IMR-90 (cell line): ENCODE results near the gene BAIAP2L1. TPM values are rescaled to one million over a fixed set of nuclear protein-coding genes. Genes with fewer than 3 reads are reported as not detected.
"Not testable (repeated sequence)": the region's sequence is repeated elsewhere in the genome, so short reads cannot be mapped to it uniquely, and the experiment has no call there.

Experiments used
- ATAC-seq: fragments of 200-7000 bp; cut with Tn5 transposase; 2 replicates; pipeline ENCODE4 v1.9.1; 2020; ENCODE audit warnings: low read depth, mild to moderate bottlenecking, moderate library complexity
- BruUV-seq: library from RNA; stranded (reverse); fragments of 400-500 nt; replicated peaks from 2 replicates; lab custom pipeline; 2021; lab: Mats Ljungman, UMichigan
- CTCF ChIA-PET: fragments of 300-600 bp; formaldehyde crosslinking; extraction: SDS; loops from one replicate; lab custom pipeline; 2021; ENCODE audit warnings: antibody characterized with exemption; lab: Yijun Ruan, JAX
- POLR2A ChIA-PET: fragments of 300-600 bp; sonication (Branson Sonifier 250); formaldehyde crosslinking; loops from one replicate; lab custom pipeline; 2022; ENCODE audit warnings: antibody characterized with exemption; ENCODE audit not compliant: unreplicated experiment; lab: Charles Lee
- DNase-seq: peaks from one replicate; pipeline ENCODE4 v3.0.0; 2013
- H2AFZ ChIP-seq: replicated peaks from 2 replicates; pipeline ENCODE3; 2013; ENCODE audit warnings: low read length, mild to moderate bottlenecking; ENCODE audit not compliant: poor library complexity
- H2AK5ac ChIP-seq: 2 replicates; pipeline ENCODE4 v1.6.1; 2013; ENCODE audit warnings: low read depth, low read length, inconsistent platforms
- H2AK9ac ChIP-seq: replicated peaks from 2 replicates; pipeline ENCODE3; 2013; ENCODE audit warnings: mild to moderate bottlenecking, low read depth, low read length, moderate library complexity; ENCODE audit not compliant: poor library complexity
- H2BK120ac ChIP-seq: 2 replicates; pipeline ENCODE4 v1.6.1; 2013; ENCODE audit warnings: low read depth, low read length, inconsistent platforms
- H2BK15ac ChIP-seq: 3 replicates; pipeline ENCODE4 v1.6.1; 2013; ENCODE audit warnings: low read depth, low read length, inconsistent platforms
- H2BK20ac ChIP-seq: 2 replicates; pipeline ENCODE4 v1.6.1; 2013; ENCODE audit warnings: low read depth, mild to moderate bottlenecking, inconsistent platforms, low read length, moderate library complexity
- H2BK5ac ChIP-seq: 2 replicates; pipeline ENCODE4 v1.6.1; 2013; ENCODE audit warnings: mild to moderate bottlenecking, low read depth, low read length, inconsistent platforms; ENCODE audit not compliant: poor library complexity, severe bottlenecking
- H3K14ac ChIP-seq: replicated peaks from 2 replicates; pipeline ENCODE4 v1.6.1; 2013; ENCODE audit warnings: low read depth, low read length, inconsistent platforms
- H3K18ac ChIP-seq: 2 replicates; pipeline ENCODE4 v1.6.1; 2013; ENCODE audit warnings: low read depth, low read length, control low read depth
- H3K23ac ChIP-seq: 2 replicates; pipeline ENCODE4 v1.6.1; 2013; ENCODE audit warnings: low read depth, low read length, inconsistent platforms
- H3K27ac ChIP-seq: 2 replicates; pipeline ENCODE4 v1.5.1; 2013; ENCODE audit warnings: mild to moderate bottlenecking, control low read depth, low read length; ENCODE audit not compliant: insufficient read depth
- H3K27me3 ChIP-seq: 2 replicates; pipeline ENCODE4 v1.6.1; 2013; ENCODE audit warnings: low read length; ENCODE audit not compliant: control insufficient read depth, insufficient read depth
- H3K36me3 ChIP-seq: 2 replicates; pipeline ENCODE4 v1.6.1; 2013; ENCODE audit warnings: low read length, mixed read lengths; ENCODE audit not compliant: control insufficient read depth, insufficient read depth
- H3K4ac ChIP-seq: 2 replicates; pipeline ENCODE4 v1.6.1; 2013; ENCODE audit warnings: low read depth, low read length, inconsistent platforms
- H3K4me1 ChIP-seq: 2 replicates; pipeline ENCODE4 v1.6.1; 2013; ENCODE audit warnings: low read length, mixed read lengths; ENCODE audit not compliant: control insufficient read depth, insufficient read depth
- H3K4me2 ChIP-seq: 2 replicates; pipeline ENCODE4 v1.6.1; 2013; ENCODE audit warnings: low read depth, mild to moderate bottlenecking, control low read depth, low read length, moderate library complexity
- H3K4me3 ChIP-seq: 2 replicates; pipeline ENCODE4 v1.5.1; 2013; ENCODE audit warnings: low read depth, mild to moderate bottlenecking, control low read depth, low read length, moderate library complexity; ENCODE audit not compliant: insufficient read depth
- H3K56ac ChIP-seq: 2 replicates; pipeline ENCODE4 v1.6.1; 2013; ENCODE audit warnings: low read length, inconsistent platforms; ENCODE audit not compliant: insufficient read depth; ENCODE audit errors: extremely low read depth
- H3K79me1 ChIP-seq, 2 experiments: 2 replicates each; pipeline ENCODE4 v1.6.1; 2013; ENCODE audit warnings: low read length in 2 of 2, inconsistent platforms in 1 of 2, low read depth in 1 of 2
- H3K9ac ChIP-seq: 2 replicates; pipeline ENCODE4 v1.6.1; 2013; ENCODE audit warnings: low read depth, low read length, control low read depth
- H3K9me1 ChIP-seq: 2 replicates; pipeline ENCODE4 v1.6.1; 2013; ENCODE audit warnings: low read length, inconsistent platforms; ENCODE audit not compliant: insufficient read depth
- H3K9me3 ChIP-seq: 2 replicates; pipeline ENCODE4 v1.6.1; 2013; ENCODE audit warnings: low read length; ENCODE audit not compliant: control insufficient read depth, insufficient read depth
- H4K20me1 ChIP-seq: 2 replicates; pipeline ENCODE4 v1.6.1; 2013; ENCODE audit warnings: low read length, inconsistent platforms; ENCODE audit not compliant: insufficient read depth
- H4K5ac ChIP-seq: 2 replicates; pipeline ENCODE4 v1.6.1; 2013; ENCODE audit warnings: mild to moderate bottlenecking, low read depth, low read length, control low read depth
- H4K8ac ChIP-seq, 2 experiments: 2 replicates each; pipeline ENCODE4 v1.6.1; 2013; ENCODE audit warnings: low read depth in 2 of 2, low read length in 2 of 2, control low read depth in 1 of 2, inconsistent platforms in 1 of 2
- H4K91ac ChIP-seq: 2 replicates; pipeline ENCODE4 v1.6.1; 2013; ENCODE audit warnings: low read depth, low read length, inconsistent platforms; ENCODE audit not compliant: insufficient read depth
- BHLHE40 ChIP-seq: fragments of 150-350 bp; IDR thresholded peaks from 2 replicates; pipeline ENCODE4 v1.6.1; 2016; ENCODE audit warnings: mild to moderate bottlenecking, low read depth, low read length
- CEBPB ChIP-seq: IDR thresholded peaks from 2 replicates; pipeline ENCODE4 v1.6.1; 2012; ENCODE audit warnings: low read depth, low read length, improper control_type of control experiment
- CHD1 ChIP-seq: IDR thresholded peaks from 2 replicates; pipeline ENCODE4 v1.6.1; 2012; ENCODE audit warnings: low read depth, low read length, improper control_type of control experiment
- FOS ChIP-seq: fragments of 150-350 bp; IDR thresholded peaks from 2 replicates; pipeline ENCODE4 v1.6.1; 2016; ENCODE audit warnings: low read depth, low read length
- MAFK ChIP-seq: IDR thresholded peaks from 2 replicates; pipeline ENCODE4 v1.6.1; 2012; ENCODE audit warnings: low read depth, low read length, improper control_type of control experiment
- MAZ ChIP-seq: IDR thresholded peaks from 2 replicates; pipeline ENCODE4 v1.6.1; 2012; ENCODE audit warnings: low read depth, mild to moderate bottlenecking, low read length, improper control_type of control experiment, moderate library complexity, borderline replicate concordance
- NFE2L2 ChIP-seq: fragments of 150-350 bp; IDR thresholded peaks from 2 replicates; pipeline ENCODE4 v1.6.1; 2016; ENCODE audit warnings: low read depth, mild to moderate bottlenecking, low read length
- POLR2A ChIP-seq: IDR thresholded peaks from 2 replicates; pipeline ENCODE4 v1.6.1; 2012; ENCODE audit warnings: mild to moderate bottlenecking, low read depth, low read length
- RCOR1 ChIP-seq: IDR thresholded peaks from 2 replicates; pipeline ENCODE4 v1.6.1; 2012; ENCODE audit warnings: mild to moderate bottlenecking, low read length, improper control_type of control experiment; ENCODE audit not compliant: insufficient replicate concordance
- RFX5 ChIP-seq: IDR thresholded peaks from 2 replicates; pipeline ENCODE4 v1.8.0; 2012; ENCODE audit warnings: low read depth, mild to moderate bottlenecking, low read length, moderate library complexity
- WGBS, 2 experiments: methylation state at CpG; one replicate each; pipeline versions ENCODE4 v1.1.5 to v1.1.7; 2013; ENCODE audit warnings: missing lambda C conversion rate in 2 of 2; ENCODE audit not compliant: insufficient read length in 1 of 2; ENCODE audit errors: extremely low coverage in 2 of 2; 5-methylcytosine and 5-hydroxymethylcytosine counted together
- dilution Hi-C: fragments of 300-500 bp; cut with HindIII; formaldehyde crosslinking; loops from one replicate; pipeline ENCODE4 v1.14.3; 2018; ENCODE audit warnings: low sequenced_read_pairs; ENCODE audit not compliant: unreplicated experiment
- in situ Hi-C: fragments of 300-500 bp; cut with MboI; formaldehyde crosslinking; loops from 3 replicates; pipeline ENCODE4 v1.14.3; 2019; ENCODE audit warnings: low sequenced_read_pairs, inconsistent platforms, mixed read lengths
- intact Hi-C: fragments of 100-400 bp; cut with micrococcal nuclease; formaldehyde crosslinking; loops from 2 replicates; pipeline ENCODE4 v1.10.0; 2022
- polyA plus RNA-seq, 3 experiments: library from polyadenylated mRNA; depleted of rRNA; stranded (reverse); fragments of >200 nt; gene quantifications; 2 replicates each; pipeline ENCODE4 v1.2.3, GENCODE V29; 2012; ENCODE audit warnings: low replicate concordance in 1 of 3
- total RNA-seq: library from RNA; depleted of rRNA; stranded (reverse); fragments of >200 nt; gene quantifications from 2 replicates; pipeline ENCODE4 v1.2.3, GENCODE V29; 2012
- TF ChIP-seq, protein P1 (sequence below): fragments of 150-350 bp; IDR thresholded peaks from 2 replicates; pipeline ENCODE4 v1.6.1; 2016; ENCODE audit warnings: low read depth, mild to moderate bottlenecking, low read length, moderate library complexity, borderline replicate concordance

The BAIAP2L1 gene
- total and polyA plus RNA-seq, 2 of the 4 experiments (the other 2 are of a cell fraction), result 2.2 to 6.0 TPM

DNA sequence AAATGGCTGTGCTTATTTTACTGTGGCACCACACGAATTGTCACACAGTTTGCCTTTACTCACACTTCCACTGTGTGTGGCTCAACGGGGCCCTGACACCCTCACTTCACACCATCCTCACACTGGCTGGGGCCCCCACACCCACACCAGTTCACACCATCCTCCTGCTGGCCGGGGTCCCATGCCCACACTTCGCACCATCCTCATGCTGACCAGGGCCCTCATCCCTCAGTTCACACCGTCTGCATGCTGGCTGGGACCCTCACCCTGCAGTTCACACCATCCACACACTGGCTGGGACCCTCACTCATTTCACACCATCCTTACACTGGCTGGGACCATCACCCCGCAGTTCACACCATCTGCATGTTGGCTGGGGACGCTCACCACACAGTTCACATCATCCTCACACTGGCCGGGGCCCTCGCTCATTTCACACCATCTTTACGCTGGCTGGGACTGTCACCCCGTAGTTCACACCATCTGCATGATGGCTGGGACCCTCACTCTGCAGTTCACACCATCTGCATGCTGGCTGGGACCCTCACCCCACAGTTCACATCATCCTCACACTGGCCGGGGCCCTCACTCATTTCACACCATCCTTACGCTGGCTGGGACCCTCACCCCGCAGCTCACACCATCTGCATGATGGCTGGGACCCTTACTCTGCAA lies 83.4 kb downstream of the BAIAP2L1 start:
- in situ Hi-C loops, result loop anchor here (25.0 kb wide), 1 partner anchor 420 kb away; no protein-coding TSS in a partner anchor

DNA sequence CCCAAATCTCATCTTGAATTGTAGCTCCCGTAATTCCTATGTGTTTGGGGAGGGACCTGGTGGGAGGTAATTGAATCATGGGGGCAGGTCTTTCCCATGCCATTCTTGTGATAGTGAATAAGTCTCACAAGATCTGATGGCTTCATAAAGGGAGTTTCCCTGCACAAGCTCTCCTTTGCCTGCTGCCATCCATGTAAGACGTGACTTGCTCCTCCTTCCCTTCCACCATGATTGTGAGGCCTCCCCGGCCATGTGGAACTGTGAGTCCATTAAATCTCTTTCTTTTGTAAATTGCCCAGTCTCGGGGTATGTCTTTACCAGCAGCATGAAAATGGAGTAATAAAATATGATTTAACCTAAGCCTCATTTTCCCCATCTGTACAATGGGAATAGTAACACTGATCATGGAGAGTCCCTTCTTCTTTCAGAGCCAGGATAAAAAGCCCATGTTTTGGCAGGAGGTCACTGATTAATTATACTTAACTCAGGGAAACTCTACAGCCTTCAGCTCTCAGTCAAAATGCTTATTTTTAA lies 84.8 kb downstream of the BAIAP2L1 start:
- H3K4ac ChIP-seq, H2BK15ac ChIP-seq, CTCF ChIA-PET, H3K56ac ChIP-seq, H3K36me3 ChIP-seq, BruUV-seq, H4K20me1 ChIP-seq, H3K9me1 ChIP-seq, H3K9me3 ChIP-seq, H3K4me2 ChIP-seq, ATAC-seq, H2AK5ac ChIP-seq, H3K27me3 ChIP-seq, H4K8ac ChIP-seq, H2BK120ac ChIP-seq, POLR2A ChIA-PET, H3K23ac ChIP-seq, H3K9ac ChIP-seq, intact Hi-C loops, H4K5ac ChIP-seq, H3K79me1 ChIP-seq, H2BK20ac ChIP-seq, H2BK5ac ChIP-seq, H2AFZ ChIP-seq, H3K27ac ChIP-seq, H3K4me3 ChIP-seq, DNase-seq, H2AK9ac ChIP-seq, H3K18ac ChIP-seq, H3K14ac ChIP-seq, H4K91ac ChIP-seq, H3K4me1 ChIP-seq, dilution Hi-C loops: not testable (repeated sequence)
- in situ Hi-C loops, result loop anchor here (25.0 kb wide), 1 partner anchor 421 kb away; no protein-coding TSS in a partner anchor
- 82% methylated on average over 2 of the region's 4 CpGs; no CpG with 5 or more reads in 1 of the 2 experiments for WGBS, 2 experiments

More for the DNA sequence above, 83.4 kb downstream of the BAIAP2L1 start:
- H3K4me2 ChIP-seq, result no peak overlapping the region
- H3K4ac ChIP-seq, result no peak overlapping the region
- no peaks in the 10 kb centered on the region for H4K20me1 ChIP-seq
- no peak overlapping the region for H3K4me3 ChIP-seq
- POLR2A ChIA-PET, result no interaction called here
- no peaks in the 10 kb centered on the region for H3K27me3 ChIP-seq
- peak overlapping the region; percentile 21 for H2AFZ ChIP-seq
- H2BK15ac ChIP-seq, result no peak overlapping the region
- no peak overlapping the region for H4K8ac ChIP-seq
- BruUV-seq, result no TSS peak
- WGBS, 2 experiments, result 96% methylated on average over 10 of the region's 14 CpGs; no CpG with 5 or more reads in 1 of the 2 experiments
- no peak overlapping the region for H2BK5ac ChIP-seq
- H3K56ac ChIP-seq, result no peak overlapping the region
- DNase-seq (no peak), ATAC-seq (no peak)
- peaks cover 10% of the 10 kb centered on the region for H3K9me1 ChIP-seq
- H2AK9ac ChIP-seq, result no peak overlapping the region
- H3K23ac ChIP-seq, result no peak overlapping the region
- CTCF ChIA-PET, result no interaction called here
- no peak overlapping the region for H4K5ac ChIP-seq
- H3K36me3 ChIP-seq, result no peaks in the 10 kb centered on the region
- no peak overlapping the region for H3K18ac ChIP-seq
- H3K9ac ChIP-seq, result no peak overlapping the region
- H4K91ac ChIP-seq, result no peak overlapping the region
- no peak overlapping the region for H3K14ac ChIP-seq
- H2BK120ac ChIP-seq, result no peak overlapping the region
- no peak for TF ChIP-seq RCOR1
- no peak for TF ChIP-seq POLR2A
- no peak for TF ChIP-seq RFX5
- TF ChIP-seq CHD1, result no peak
- TF ChIP-seq NFE2L2, result no peak
- TF ChIP-seq FOS, result no peak
- TF ChIP-seq MAZ, result no peak
- TF ChIP-seq, protein P1, sequence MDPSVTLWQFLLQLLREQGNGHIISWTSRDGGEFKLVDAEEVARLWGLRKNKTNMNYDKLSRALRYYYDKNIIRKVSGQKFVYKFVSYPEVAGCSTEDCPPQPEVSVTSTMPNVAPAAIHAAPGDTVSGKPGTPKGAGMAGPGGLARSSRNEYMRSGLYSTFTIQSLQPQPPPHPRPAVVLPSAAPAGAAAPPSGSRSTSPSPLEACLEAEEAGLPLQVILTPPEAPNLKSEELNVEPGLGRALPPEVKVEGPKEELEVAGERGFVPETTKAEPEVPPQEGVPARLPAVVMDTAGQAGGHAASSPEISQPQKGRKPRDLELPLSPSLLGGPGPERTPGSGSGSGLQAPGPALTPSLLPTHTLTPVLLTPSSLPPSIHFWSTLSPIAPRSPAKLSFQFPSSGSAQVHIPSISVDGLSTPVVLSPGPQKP, result no peak
- TF ChIP-seq MAFK, result no peak
- no peak for TF ChIP-seq BHLHE40
- no peak for TF ChIP-seq CEBPB
- intact Hi-C loops, result no loop called here
- H3K9me3 ChIP-seq, result no peaks in the 10 kb centered on the region
- no peak overlapping the region for H2AK5ac ChIP-seq
- H2BK20ac ChIP-seq, result no peak overlapping the region
- H3K4me1 ChIP-seq, result peaks cover 2% of the 10 kb centered on the region; the same call in 1 of the 2 replicates
- H3K79me1 ChIP-seq, result peaks cover 0 to 19% of the 10 kb centered on the region in 2 experiments; a peak in 2 of 4 replicates
- no peak overlapping the region for H3K27ac ChIP-seq
- dilution Hi-C loops, result no loop called here
